ENCODE measurements around the gene PLCG2. TPM values are rescaled to one million over a fixed set of nuclear protein-coding genes. Genes with fewer than 3 reads are reported as not detected.

PLCG2 gene
- total and polyA plus RNA-seq, 2 experiments from 2014 or later, result 0.39 TPM; not detected in 1

DNA sequence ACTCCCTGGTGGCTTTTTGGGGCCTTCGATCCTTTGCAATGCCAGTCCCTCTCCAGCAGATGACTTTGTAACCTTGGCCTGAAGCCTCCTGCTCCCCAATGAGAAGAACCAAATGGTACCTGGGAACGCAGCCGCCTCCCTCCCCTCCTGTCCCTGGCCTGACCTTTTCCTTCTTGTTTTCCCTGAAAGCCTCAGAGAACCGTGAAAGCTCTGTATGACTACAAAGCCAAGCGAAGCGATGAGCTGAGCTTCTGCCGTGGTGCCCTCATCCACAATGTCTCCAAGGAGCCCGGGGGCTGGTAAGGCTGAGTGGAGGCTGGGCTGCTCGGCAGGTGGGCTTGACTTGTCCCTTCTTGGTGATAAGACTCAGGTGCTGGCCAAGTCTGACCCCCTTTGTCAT is 144.2 kb downstream of the PLCG2 start:
- WGBS, 2 experiments (ENCODE audit: low coverage in 1 of 2, low lambda C conversion rate in 2 of 2, missing lambda C conversion rate in 2 of 2), result 63 to 78% methylated on average over 8 to 9 of the region's 9 CpGs
- in situ Hi-C loops (cut with MboI), result no loop called here
- H3K9ac ChIP-seq, result no peak overlapping the region
- H3K9me3 ChIP-seq (ENCODE audit: low read depth), result no peaks in the 10 kb centered on the region
- DNase-seq, result no peak
- no peak overlapping the region for H3K27ac ChIP-seq
- H2AFZ ChIP-seq, result no peak overlapping the region
- H3K4me3 ChIP-seq, result no peak overlapping the region
- H3K4me2 ChIP-seq (ENCODE audit: unreplicated experiment), result no peak overlapping the region
- H3K9me2 ChIP-seq (ENCODE audit: insufficient read depth), result no peaks in the 10 kb centered on the region
- H3F3A ChIP-seq (ENCODE audit: insufficient read depth), result no peaks in the 10 kb centered on the region
- H3K36me3 ChIP-seq (ENCODE audit: low read depth), result no peaks in the 10 kb centered on the region
- no peaks in the 10 kb centered on the region for H3K27me3 ChIP-seq (replicated peaks; ENCODE audit: insufficient read depth)
- no peak for TF ChIP-seq EZH2 (IDR thresholded peaks at IDR 0.05; ENCODE audit: insufficient read depth, poor library complexity, severe bottlenecking)
- TF ChIP-seq EZH2phosphoT487 (IDR thresholded peaks at IDR 0.05; ENCODE audit: insufficient read depth, low read depth), result no peak
- H3K79me2 ChIP-seq (ENCODE audit: insufficient read depth), result no peaks in the 10 kb centered on the region
- no peaks in the 10 kb centered on the region for H4K20me1 ChIP-seq (ENCODE audit: insufficient read depth)
- H3K4me1 ChIP-seq (ENCODE audit: insufficient read depth), result 0 out of 2 replicates have a peak, but pooled peaks cover 4% of the 10 kb centered on the region

GRCh38 chr16:81925016-81925415 is 145.9 kb downstream of the PLCG2 start:
- H3K9me3 ChIP-seq (ENCODE audit: low read depth), result no peaks in the 10 kb centered on the region
- H3F3A ChIP-seq (ENCODE audit: insufficient read depth), result no peaks in the 10 kb centered on the region
- no peak overlapping the region for H3K4me3 ChIP-seq
- H3K9ac ChIP-seq, result no peak overlapping the region
- H3K4me1 ChIP-seq (ENCODE audit: insufficient read depth), result 0 out of 2 replicates have a peak, but pooled peaks cover 4% of the 10 kb centered on the region
- no peak overlapping the region for H2AFZ ChIP-seq
- H3K27ac ChIP-seq, result no peak overlapping the region
- in situ Hi-C loops (cut with MboI), result loop anchor here (25.0 kb wide), 1 partner anchor 312 kb away; no protein-coding TSS in a partner anchor
- WGBS, 2 experiments (ENCODE audit: low coverage in 1 of 2, low lambda C conversion rate in 2 of 2, missing lambda C conversion rate in 2 of 2), result 67 to 75% methylated on average over 8 of the region's 8 CpGs
- DNase-seq, result no peak
- no peaks in the 10 kb centered on the region for H3K79me2 ChIP-seq (ENCODE audit: insufficient read depth)
- H3K9me2 ChIP-seq (ENCODE audit: insufficient read depth), result no peaks in the 10 kb centered on the region
- TF ChIP-seq EZH2phosphoT487 (IDR thresholded peaks at IDR 0.05; ENCODE audit: insufficient read depth, low read depth) (no peak), EZH2 (IDR thresholded peaks at IDR 0.05; ENCODE audit: insufficient read depth, poor library complexity, severe bottlenecking) (no peak)
- H3K36me3 ChIP-seq (ENCODE audit: low read depth), result no peaks in the 10 kb centered on the region
- no peaks in the 10 kb centered on the region for H4K20me1 ChIP-seq (ENCODE audit: insufficient read depth)
- H3K27me3 ChIP-seq (replicated peaks; ENCODE audit: insufficient read depth), result no peaks in the 10 kb centered on the region; the same call in 1 of the 2 replicates
- no peak overlapping the region for H3K4me2 ChIP-seq (ENCODE audit: unreplicated experiment)

- Histone ChIP-seq H3K27me3 (replicated peaks; ENCODE audit: insufficient read depth) (peaks cover 3% of the 10 kb centered on the region; the same call in 1 of the 2 replicates), H3K36me3 (ENCODE audit: low read depth) (no peaks in the 10 kb centered on the region), H3K4me2 (ENCODE audit: unreplicated experiment) (no peak overlapping the region), H3K4me1 (ENCODE audit: insufficient read depth) (0 out of 2 replicates have a peak, but pooled peaks cover 4% of the 10 kb centered on the region), H3K79me2 (ENCODE audit: insufficient read depth) (no peaks in the 10 kb centered on the region), H3K4me3 (no peak overlapping the region), H3K9ac (no peak overlapping the region), H2AFZ (no peak overlapping the region), H3F3A (ENCODE audit: insufficient read depth) (no peaks in the 10 kb centered on the region), H4K20me1 (ENCODE audit: insufficient read depth) (no peaks in the 10 kb centered on the region), H3K27ac (no peak overlapping the region), H3K9me3 (ENCODE audit: low read depth) (no peaks in the 10 kb centered on the region), H3K9me2 (ENCODE audit: insufficient read depth) (no peaks in the 10 kb centered on the region)
- in situ Hi-C loops (cut with MboI), result loop anchor here (25.0 kb wide), 1 partner anchor 311 kb away; no protein-coding TSS in a partner anchor
- TF ChIP-seq EZH2 (IDR thresholded peaks at IDR 0.05; ENCODE audit: insufficient read depth, poor library complexity, severe bottlenecking) (no peak), EZH2phosphoT487 (IDR thresholded peaks at IDR 0.05; ENCODE audit: insufficient read depth, low read depth) (no peak)
- WGBS, 2 experiments (ENCODE audit: low coverage in 1 of 2, low lambda C conversion rate in 2 of 2, missing lambda C conversion rate in 2 of 2), result 61 to 64% methylated on average over 9 of the region's 9 CpGs
- no peak for DNase-seq
These were observed 146.9 kb downstream of the PLCG2 start for GRCh38 chr16:81926036-81926435.

GRCh38 chr16:81927561-81928185 is 148.6 kb downstream of the PLCG2 start:
- Histone ChIP-seq H2AFZ (no peak overlapping the region), H3K36me3 (ENCODE audit: low read depth) (no peaks in the 10 kb centered on the region), H3F3A (ENCODE audit: insufficient read depth) (no peaks in the 10 kb centered on the region), H3K4me1 (ENCODE audit: insufficient read depth) (no peaks in the 10 kb centered on the region), H3K9me3 (ENCODE audit: low read depth) (no peaks in the 10 kb centered on the region), H3K27ac (no peak overlapping the region), H3K79me2 (ENCODE audit: insufficient read depth) (no peaks in the 10 kb centered on the region), H3K4me2 (ENCODE audit: unreplicated experiment) (no peak overlapping the region), H3K27me3 (replicated peaks; ENCODE audit: insufficient read depth) (peaks cover 4% of the 10 kb centered on the region; the same call in 1 of the 2 replicates), H3K4me3 (no peak overlapping the region), H3K9ac (no peak overlapping the region), H3K9me2 (ENCODE audit: insufficient read depth) (no peaks in the 10 kb centered on the region), H4K20me1 (ENCODE audit: insufficient read depth) (no peaks in the 10 kb centered on the region)
- WGBS, 2 experiments (ENCODE audit: low coverage in 1 of 2, low lambda C conversion rate in 2 of 2, missing lambda C conversion rate in 2 of 2), result 68% methylated on average over 5 of the region's 5 CpGs
- TF ChIP-seq EZH2 (IDR thresholded peaks at IDR 0.05; ENCODE audit: insufficient read depth, poor library complexity, severe bottlenecking) (no peak), EZH2phosphoT487 (IDR thresholded peaks at IDR 0.05; ENCODE audit: insufficient read depth, low read depth) (no peak)
- DNase-seq, result no peak
- in situ Hi-C loops (cut with MboI), result loop anchor here (25.0 kb wide), 1 partner anchor 310 kb away; no protein-coding TSS in a partner anchor

Measured in GM23248 (cell line).